ENCODE data around the gene LGI4.

The LGI4 gene

DNA sequence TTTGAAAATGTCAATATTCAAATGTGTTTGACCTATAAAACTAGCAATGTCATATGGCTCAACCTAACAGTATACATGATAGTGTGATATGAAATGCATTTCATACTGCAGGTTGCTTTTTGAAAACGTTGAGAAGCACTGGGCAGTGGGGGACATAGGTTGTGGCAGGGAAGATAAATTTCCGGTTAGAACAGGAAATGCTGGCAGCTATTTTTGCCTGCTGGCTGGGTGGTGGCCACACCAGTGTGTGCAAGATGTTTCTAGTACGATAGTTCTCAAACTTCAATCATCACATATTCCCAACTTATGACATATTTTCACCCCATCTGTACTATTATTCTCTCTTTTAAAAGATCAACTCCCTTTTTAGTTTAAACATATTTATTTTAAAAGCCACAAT is 36.9 kb upstream of the LGI4 start:
- Histone ChIP-seq H3K36me3 (ENCODE audit: insufficient read depth) (no peaks in the 10 kb centered on the region), H3K27ac (no peak overlapping the region), H3K4me3 (IDR thresholded peaks at IDR 0.05; ENCODE audit: insufficient read depth, low read depth, low read length) (no peak overlapping the region), H4K20me1 (ENCODE audit: insufficient read depth) (no peaks in the 10 kb centered on the region), H3K9ac (no peak overlapping the region), H3K4me2 (no peak overlapping the region), H3K27me3 (ENCODE audit: insufficient read depth, low read depth) (no peaks in the 10 kb centered on the region), H2AFZ (ENCODE audit: low read depth) (no peak overlapping the region), H3K4me1 (ENCODE audit: low read depth, poor library complexity, severe bottlenecking) (no peaks in the 10 kb centered on the region), H3K79me2 (ENCODE audit: insufficient read depth, low read depth) (no peaks in the 10 kb centered on the region)
- TF ChIP-seq, protein P1, sequence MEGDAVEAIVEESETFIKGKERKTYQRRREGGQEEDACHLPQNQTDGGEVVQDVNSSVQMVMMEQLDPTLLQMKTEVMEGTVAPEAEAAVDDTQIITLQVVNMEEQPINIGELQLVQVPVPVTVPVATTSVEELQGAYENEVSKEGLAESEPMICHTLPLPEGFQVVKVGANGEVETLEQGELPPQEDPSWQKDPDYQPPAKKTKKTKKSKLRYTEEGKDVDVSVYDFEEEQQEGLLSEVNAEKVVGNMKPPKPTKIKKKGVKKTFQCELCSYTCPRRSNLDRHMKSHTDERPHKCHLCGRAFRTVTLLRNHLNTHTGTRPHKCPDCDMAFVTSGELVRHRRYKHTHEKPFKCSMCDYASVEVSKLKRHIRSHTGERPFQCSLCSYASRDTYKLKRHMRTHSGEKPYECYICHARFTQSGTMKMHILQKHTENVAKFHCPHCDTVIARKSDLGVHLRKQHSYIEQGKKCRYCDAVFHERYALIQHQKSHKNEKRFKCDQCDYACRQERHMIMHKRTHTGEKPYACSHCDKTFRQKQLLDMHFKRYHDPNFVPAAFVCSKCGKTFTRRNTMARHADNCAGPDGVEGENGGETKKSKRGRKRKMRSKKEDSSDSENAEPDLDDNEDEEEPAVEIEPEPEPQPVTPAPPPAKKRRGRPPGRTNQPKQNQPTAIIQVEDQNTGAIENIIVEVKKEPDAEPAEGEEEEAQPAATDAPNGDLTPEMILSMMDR (conservative IDR thresholded peaks at IDR 0.05; ENCODE audit: low read depth, low read length): no peak

DNA sequence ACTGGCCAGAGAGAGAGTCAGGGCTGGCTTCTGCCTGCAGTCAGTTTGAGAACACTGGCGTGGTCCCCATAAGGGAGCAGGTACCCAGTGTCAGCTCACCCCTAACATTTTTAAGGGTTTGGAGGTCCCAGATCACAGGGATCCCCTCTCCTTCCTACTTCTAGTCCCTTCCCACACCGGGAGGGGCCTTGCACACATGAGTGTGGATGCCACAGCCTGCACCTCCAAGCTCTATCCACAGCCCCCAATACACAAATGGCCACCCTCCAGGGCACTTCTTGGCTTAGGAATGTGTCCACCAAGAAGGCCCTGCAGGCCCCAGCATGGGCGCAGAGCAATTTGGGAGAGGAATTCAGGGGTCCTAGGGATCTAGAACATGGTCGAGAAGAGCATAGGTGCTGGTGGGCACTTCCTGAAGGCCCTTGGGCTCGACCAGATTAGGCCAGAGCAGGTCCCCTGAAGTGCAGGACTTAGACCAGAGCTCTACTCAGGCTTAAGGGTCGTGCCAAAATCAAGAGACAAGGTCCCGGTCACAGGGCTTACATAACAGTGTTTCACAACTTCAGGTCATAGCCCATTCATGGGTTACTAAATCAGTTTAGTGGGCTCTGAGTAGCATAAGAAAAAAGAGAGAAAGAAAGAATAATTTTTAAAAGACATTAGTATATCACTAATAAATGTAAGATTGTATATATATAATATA is 35.7 kb upstream of the LGI4 start:
- no peaks in the 10 kb centered on the region for H4K20me1 ChIP-seq (ENCODE audit: insufficient read depth)
- H3K4me3 ChIP-seq (IDR thresholded peaks at IDR 0.05; ENCODE audit: insufficient read depth, low read depth, low read length): no peak overlapping the region
- no peak overlapping the region for H3K27ac ChIP-seq
- no peaks in the 10 kb centered on the region for H3K4me1 ChIP-seq (ENCODE audit: low read depth, poor library complexity, severe bottlenecking)
- H3K4me2 ChIP-seq: no peak overlapping the region
- no peak overlapping the region for H3K9ac ChIP-seq
- TF ChIP-seq, protein P1 (conservative IDR thresholded peaks at IDR 0.05; ENCODE audit: low read depth, low read length): no peak
- H2AFZ ChIP-seq (ENCODE audit: low read depth): no peak overlapping the region
- H3K36me3 ChIP-seq (ENCODE audit: insufficient read depth): no peaks in the 10 kb centered on the region
- no peaks in the 10 kb centered on the region for H3K27me3 ChIP-seq (ENCODE audit: insufficient read depth, low read depth)
- no peaks in the 10 kb centered on the region for H3K79me2 ChIP-seq (ENCODE audit: insufficient read depth, low read depth)

DNA sequence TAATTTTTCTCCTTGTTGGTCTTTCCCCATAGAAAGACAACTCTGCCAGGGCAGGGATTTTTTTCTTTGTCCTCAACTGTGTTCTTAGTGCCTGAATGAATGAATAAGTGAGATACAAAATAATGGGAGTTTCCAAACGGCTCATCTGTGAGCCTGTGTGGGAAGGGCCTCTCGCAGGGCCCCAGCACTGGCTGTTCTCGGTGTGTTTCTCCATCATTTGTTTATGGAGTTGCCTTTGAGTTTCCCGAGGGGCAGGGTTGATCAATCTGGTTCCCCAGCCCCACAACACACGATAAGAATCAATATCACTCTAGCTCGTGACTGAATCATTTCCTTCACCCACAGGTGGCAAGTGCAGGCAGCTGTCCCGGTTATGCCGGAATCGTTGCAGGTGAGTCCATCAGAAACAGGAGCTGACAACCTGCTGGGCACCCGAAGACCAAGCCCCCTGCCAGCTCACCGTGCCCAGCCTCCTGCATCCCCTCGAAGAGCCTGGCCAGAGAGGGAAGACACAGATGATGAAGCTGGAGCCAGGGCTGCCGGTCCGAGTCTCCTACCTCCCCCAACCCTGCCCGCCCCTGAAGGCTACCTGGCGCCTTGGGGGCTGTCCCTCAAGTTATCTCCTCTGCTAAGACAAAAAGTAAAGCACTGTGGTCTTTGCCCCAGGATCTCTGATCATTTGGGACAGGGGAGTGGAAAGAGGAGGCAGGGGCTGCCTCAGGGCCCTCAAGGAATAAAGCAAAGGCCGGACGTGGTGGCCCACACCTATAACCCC is 34.5 kb upstream of the LGI4 start:
- Histone ChIP-seq H3K4me1 (ENCODE audit: low read depth, poor library complexity, severe bottlenecking) (no peaks in the 10 kb centered on the region), H3K4me3 (IDR thresholded peaks at IDR 0.05; ENCODE audit: insufficient read depth, low read depth, low read length) (no peak overlapping the region), H3K27me3 (ENCODE audit: insufficient read depth, low read depth) (no peaks in the 10 kb centered on the region), H3K9ac (no peak overlapping the region), H2AFZ (ENCODE audit: low read depth) (no peak overlapping the region), H3K27ac (no peak overlapping the region), H3K36me3 (ENCODE audit: insufficient read depth) (no peaks in the 10 kb centered on the region; the same call in 1 of the 2 replicates), H3K79me2 (ENCODE audit: insufficient read depth, low read depth) (no peaks in the 10 kb centered on the region), H3K4me2 (no peak overlapping the region), H4K20me1 (ENCODE audit: insufficient read depth) (no peaks in the 10 kb centered on the region)
- TF ChIP-seq, protein P1 (conservative IDR thresholded peaks at IDR 0.05; ENCODE audit: low read depth, low read length): no peak

- H2AFZ ChIP-seq (ENCODE audit: low read depth): no peak overlapping the region
- H3K9ac ChIP-seq: no peak overlapping the region
- no peak overlapping the region for H3K4me3 ChIP-seq (IDR thresholded peaks at IDR 0.05; ENCODE audit: insufficient read depth, low read depth, low read length)
- H3K79me2 ChIP-seq (ENCODE audit: insufficient read depth, low read depth): no peaks in the 10 kb centered on the region
- H3K27ac ChIP-seq: no peak overlapping the region
- H4K20me1 ChIP-seq (ENCODE audit: insufficient read depth): no peaks in the 10 kb centered on the region
- H3K27me3 ChIP-seq (ENCODE audit: insufficient read depth, low read depth): no peaks in the 10 kb centered on the region
- TF ChIP-seq, protein P1 (conservative IDR thresholded peaks at IDR 0.05; ENCODE audit: low read depth, low read length): no peak
- H3K36me3 ChIP-seq (ENCODE audit: insufficient read depth): no peaks in the 10 kb centered on the region; the same call in 1 of the 2 replicates
- no peaks in the 10 kb centered on the region for H3K4me1 ChIP-seq (ENCODE audit: low read depth, poor library complexity, severe bottlenecking)
- H3K4me2 ChIP-seq: no peak overlapping the region
These were observed 33.3 kb upstream of the LGI4 start for GRCh38 chr19:35168196-35168595.

All from KMS-11 (cell line).